ENCODE measurements around the gene CDCP2.
"Not testable (repeated sequence)": the region's sequence is repeated elsewhere in the genome, so short reads cannot be mapped to it uniquely, and the experiment has no call there.

CDCP2 gene

DNA sequence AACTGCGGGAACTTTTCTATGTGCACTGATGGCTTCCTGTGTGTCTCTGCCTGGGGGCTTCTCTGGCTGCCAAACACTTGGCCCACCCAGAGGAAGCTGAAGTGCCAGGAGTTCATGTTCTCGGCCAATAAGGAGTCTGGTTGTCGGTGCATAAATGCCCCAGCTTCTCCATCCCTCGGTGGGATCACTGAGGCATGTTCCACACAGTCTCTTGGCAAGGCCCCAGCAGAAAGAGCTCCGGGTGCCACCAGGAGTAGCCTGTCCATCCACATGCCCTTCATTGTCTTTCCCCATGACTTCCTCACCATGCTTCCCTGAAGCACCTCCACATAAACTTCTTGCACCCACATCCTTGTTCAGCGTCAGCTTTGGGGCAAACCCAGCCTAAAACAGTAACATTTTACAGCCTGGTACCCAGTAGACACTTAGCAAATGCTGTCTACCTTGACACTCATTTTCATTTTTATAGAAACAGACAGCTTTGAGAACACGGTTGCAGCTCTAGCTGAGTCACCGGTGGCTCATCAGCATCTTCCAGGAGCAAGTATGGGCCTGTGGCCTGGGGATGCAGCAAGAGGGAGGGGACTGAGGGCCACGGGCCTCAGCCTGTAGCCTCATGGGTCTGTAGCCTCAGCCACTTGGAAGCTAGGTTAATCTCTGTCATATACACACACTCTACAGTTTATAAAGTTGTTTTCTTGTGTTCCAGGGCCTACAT, 14.8 kb upstream of the CDCP2 start:
- DNase-seq = no peak

DNA sequence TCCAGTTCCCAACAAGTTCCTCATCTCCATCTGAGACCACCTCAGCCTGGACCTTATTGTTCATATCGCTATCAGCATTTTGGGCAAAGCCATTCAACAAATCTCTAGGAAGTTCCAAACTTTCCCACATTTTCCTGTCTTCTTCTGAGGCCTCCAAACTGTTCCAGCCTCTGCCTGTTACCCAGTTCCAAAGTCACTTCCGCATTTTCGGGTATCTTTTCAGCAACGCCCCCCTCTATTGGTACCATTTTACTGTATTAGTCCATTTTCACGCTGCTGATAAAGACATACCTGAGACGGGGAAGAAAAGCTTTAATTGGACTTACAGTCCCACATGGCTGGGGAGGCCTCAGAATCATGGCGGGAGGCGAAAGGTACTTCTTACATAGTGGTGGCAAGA, 13.6 kb upstream of the CDCP2 start:
- DNase-seq = not testable (repeated sequence)

DNA sequence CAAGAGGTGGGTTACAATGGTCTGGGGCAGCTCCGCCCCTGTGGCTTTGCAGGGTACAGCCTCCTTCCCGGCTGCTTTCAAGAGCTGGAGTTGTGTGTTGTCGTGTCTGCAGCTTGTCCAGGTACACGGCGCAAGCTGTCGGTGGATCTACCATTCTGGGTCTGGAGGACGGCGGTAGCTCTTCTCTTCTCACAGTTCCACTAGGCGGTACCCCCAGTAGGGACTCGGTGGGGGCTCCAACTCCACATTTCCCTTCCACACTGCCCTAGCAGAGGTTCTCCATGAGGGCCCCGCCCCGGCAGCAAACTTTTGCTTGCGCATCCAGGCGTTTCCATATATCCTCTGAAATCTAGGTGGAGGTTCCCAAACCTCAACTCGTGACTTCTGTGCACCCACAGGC, 12.3 kb upstream of the CDCP2 start:
- no peak for DNase-seq

DNA sequence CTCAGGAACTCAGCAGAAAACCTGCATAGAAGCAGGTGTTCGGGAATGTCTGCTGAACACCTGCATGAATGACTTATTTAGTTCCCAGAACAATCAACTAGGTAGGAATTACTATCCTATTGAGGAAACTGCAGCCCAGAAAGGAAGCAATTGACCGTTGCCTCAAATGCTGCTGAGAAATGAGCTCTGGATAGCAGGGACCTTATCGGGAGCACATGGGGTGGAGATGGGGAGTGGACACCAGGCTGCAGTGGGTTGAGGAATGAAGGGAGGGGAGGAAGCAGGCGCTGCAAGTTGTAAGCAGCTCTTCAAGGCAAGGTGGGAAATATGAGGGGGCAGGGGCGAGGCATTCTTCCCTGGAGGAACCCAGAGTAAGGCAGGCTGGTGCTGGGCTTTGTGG, 10.8 kb upstream of the CDCP2 start:
- no peak for DNase-seq

DNA sequence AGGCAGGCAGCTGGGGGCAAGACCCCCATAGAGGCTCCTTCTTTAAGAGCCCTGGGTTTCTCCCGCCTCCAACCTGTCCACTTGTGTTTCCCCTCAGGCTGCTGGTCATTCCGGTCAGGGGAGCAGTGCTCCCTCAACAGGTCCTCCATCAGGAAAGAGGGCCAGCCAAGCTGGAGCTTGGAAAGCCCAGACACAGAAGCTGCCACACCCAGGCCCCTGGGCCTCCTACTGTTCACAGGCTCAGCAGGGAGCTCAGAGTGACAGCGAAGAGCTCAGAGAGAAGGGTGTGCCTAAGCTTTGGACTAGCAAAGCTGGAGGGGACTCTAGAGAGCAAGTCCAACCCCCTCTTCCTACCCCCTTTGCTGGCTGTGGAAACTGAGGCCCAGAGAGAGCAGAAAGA, 10.3 kb upstream of the CDCP2 start:
- DNase-seq = no peak

DNA sequence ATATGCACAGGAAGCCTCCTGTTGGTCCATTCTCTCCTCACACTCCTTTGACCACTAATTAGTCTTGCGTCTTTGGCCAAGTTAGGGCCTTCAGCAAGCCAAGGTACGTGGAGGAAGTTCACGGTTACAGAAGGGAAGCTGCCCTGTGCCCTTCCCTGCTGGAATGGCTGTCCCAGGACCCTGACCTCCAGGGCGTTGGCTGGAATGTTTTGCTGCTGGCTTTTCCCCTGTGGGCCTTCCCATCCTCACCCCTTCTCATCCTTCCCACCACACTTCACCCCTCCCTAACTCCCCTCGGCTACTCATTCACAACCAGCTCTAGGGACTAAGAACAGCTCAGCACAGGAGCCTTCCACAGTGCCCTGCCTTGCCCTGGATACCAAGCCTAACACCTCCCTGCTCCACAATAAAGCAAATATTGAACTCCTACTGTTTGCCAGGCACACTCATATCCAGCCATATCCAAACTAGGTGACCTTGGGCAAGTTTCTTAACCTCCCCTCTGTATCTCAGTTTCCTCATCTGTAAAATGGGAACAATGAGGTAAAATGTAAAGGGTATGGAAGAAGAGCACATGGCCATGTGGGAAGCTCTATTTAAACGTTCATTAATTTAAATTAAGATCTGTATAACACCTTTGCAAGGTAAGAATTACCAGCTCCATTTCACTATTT, 8.8 kb upstream of the CDCP2 start:
- DNase-seq = no peak

DNA sequence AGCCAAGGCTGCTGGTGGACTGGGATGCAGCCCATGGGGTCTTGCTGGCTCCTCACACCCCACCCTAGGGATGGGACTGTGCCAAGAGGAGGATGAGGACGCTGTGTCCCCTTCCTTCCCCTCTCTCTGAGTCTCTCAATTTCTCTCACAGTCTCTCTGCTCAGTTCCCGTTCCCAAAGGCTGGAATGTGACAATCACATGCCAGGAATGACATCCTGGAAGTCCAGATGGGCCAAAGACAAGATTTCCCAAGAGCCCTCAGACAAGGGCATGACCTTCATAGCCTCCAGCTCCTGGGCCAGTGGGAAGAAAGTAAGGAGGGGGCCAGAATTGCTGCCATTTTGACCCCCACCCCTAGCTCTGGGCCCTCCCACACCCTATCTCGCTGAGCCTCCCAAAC, 7.6 kb upstream of the CDCP2 start:
- no peak for DNase-seq

DNA sequence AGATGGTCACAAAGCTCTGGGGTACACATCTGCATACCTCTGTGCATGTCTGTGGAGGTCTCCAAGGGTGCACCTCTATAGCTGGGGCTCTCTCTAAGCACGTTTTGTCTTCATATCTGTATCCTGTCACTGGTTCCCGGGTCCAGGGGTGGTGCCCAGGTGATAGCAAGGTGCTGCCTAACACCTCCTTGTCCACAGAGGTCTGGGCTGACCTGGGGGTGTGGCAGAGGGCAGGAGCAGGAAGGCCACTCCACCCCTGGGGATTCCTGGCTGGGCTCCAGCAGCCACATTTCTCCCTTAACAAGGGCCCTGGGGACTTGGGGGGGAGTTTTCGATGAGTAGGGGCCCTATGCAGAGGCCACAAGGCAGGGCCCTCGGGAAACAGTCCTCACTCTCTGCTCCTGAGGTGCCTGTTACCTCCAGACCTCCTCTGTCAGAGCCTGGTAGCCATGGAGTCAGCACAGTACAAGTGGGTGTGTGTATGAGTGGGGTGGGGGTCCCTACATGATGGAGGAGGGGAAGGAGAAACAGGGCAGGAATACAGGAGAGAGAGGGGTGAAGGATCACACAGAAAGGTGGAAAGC, 7.0 kb upstream of the CDCP2 start:
- DNase-seq = no peak

DNA sequence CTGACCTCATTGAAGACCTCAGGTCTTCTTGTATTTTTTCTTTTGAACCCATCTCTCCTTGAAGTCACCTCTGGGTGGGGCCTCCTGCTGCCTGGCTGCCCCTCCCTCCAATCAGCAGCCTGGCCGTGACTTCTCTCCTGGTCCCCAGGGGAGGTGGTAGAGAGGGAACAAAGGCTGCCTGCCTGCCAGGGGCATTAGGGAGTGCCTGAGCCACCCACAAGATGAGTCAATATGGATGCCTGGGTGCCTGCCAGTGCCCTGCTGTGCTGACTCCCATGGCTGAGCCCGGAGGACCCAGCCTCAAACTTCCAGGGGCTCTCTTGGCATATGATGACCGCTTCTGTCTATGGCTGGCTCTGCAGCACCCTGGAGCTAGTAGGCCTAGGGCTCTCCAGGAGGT, 5.3 kb upstream of the CDCP2 start:
- DNase-seq = peak; percentile 60

DNA sequence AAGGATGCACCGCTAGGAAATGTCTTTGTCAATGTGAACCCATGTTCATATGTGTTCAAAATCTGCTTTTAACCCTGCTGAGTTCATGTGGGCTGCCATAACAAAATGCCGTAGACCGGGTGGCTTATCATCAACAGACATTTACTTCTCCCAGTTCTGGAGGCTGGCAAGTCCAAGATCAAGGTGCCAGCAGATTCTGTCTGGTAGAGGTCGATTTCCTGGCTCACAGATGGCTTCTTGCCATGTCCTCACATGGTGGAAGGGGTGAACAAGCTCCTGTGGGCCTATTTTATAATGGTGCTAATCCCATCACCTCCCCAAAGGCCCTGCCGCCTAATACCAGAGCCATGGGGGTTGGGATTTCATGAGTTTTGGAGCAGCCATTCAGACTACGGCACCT, 4.6 kb upstream of the CDCP2 start:
- DNase-seq = no peak

DNA sequence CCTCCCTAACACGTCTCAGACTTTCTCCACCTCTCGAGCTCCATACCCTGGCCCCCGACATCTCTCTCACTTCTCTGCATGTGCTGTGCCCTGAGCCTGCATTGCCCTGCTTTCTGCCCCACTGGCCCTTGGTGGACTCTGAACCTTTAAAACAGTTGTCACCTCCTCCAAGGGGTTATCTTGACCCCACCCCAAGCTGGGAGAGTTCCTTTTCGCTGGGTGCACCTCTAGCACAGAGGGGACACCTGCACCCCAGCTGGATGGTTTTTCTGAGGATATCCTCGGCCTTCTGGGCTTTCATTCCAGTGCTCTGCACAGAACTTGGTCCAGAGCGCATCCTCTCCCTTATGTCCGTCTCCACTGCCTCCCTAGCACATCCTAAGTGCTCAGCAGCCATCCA, 4.2 kb upstream of the CDCP2 start:
- no peak for DNase-seq

DNA sequence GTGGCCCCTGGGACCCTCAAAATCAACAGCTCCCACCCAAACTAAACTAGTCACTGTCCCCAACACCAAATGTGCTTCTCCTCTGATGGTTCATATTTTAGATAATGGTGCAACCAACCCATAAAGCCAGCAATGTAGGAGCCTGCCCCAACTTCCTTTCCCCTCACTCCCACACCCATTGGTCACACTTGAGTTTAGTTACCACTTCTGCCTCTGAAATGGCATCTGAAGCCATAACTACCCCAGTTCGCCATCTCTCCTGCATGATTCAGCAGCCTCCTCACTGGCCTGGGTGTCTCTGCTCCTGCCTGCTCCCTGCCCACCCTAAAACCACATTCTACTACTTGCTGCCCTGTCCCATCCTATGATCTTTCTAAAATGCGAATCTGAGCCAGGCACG, 3.4 kb upstream of the CDCP2 start:
- DNase-seq = no peak

DNA sequence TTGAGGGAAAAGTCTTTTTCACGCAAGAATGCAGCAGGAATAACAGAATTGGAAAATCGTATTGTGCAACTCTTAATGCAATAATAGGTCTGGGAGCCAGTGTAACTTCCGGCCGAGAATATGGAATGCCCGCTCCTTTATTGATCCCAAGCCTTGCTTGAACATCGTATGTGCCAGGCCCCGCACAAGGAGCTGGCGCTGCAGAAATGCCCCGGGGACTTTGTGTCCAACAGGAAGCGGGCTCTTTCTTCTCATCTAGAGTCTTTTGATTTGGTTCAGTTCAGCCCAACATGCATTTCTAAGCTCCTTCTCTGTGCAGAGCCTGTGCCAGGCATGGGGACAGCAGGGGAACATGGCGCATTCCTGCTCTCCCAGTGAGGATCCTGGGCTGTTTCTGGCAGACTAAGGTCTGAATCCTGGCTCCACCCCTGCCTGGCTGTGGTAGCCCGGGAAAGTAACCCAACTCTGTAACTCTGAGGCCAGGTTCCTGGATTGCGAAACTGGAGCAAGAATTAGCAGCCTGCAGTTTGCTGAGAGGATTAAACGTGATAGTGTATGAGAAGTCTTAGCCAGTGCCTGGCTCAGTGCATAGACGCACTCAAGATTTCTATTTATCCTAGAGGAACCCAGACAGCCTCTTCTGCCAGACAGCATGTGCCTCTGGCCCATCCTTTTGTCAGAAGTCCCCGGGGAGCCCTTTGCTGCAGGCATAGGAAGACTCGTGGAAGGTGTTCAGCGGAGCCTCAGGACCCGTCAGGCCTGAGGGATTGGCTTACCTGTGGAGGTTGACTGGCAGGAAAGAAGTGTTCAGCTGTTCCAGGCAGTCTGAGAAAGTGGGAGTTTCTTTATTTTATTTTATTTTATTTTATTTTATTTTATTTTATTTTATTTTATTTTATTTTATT, 987 bp upstream of the CDCP2 start:
- no peak for DNase-seq

DNA sequence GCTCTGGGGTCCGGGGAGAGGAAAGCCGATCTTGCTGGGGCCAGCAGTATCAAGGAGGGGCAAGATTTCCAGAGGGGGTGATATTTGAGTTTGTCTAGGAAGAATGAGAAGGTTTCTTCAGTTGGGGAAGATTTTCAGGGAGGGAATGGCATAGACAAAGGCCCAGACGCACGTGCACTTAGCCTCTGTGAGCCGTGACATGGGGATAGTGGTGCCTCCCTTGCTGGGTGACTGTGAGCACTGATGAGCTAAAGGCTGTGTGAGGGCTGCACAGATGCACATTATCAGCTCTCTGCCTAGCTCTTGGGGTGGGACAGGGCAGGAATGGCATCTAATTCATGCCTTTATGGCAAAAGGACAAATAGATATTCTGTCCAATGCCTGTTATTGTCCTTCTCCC, 1.8 kb downstream of the CDCP2 start:
- no peak for DNase-seq

DNA sequence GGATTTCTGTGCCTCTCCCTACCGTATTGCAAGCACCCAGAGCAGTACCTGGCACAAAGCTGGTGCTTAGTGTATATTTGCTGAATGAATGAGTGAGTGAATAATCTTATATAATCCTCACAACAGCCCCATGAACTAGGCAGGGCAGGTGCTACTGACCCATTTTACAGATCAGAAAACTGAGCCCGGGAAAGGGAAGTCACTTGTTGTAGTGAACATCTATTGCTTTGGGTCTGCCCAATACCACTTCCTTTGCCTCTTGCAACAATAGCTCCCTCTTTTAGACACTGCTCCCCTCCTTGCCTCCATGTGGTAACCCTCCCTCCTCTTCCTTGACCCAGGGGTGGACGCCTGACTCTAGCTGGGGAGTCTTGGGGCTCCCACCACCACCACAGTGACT, 3.1 kb downstream of the CDCP2 start:
- DNase-seq = no peak

DNA sequence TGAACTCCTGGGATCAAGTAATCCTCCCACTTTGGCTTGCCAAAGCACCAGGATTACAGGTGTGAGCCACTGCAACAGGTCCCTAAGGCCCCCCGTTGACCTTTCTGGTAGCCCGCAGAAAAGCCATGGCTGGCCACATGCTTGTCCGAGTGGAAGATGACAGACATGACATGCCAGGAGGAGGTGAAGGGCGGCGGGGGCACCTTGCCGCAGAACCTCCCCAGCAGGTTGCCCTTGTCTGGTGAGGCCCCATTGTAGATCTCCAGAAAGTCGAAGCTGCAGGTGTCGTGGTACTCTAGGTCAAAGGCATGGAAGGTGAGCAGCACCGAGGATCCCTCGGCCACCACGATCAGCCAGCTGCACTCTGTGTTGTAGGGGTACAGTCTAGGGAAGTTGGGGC, 8.4 kb downstream of the CDCP2 start:
- no peak for DNase-seq

DNA sequence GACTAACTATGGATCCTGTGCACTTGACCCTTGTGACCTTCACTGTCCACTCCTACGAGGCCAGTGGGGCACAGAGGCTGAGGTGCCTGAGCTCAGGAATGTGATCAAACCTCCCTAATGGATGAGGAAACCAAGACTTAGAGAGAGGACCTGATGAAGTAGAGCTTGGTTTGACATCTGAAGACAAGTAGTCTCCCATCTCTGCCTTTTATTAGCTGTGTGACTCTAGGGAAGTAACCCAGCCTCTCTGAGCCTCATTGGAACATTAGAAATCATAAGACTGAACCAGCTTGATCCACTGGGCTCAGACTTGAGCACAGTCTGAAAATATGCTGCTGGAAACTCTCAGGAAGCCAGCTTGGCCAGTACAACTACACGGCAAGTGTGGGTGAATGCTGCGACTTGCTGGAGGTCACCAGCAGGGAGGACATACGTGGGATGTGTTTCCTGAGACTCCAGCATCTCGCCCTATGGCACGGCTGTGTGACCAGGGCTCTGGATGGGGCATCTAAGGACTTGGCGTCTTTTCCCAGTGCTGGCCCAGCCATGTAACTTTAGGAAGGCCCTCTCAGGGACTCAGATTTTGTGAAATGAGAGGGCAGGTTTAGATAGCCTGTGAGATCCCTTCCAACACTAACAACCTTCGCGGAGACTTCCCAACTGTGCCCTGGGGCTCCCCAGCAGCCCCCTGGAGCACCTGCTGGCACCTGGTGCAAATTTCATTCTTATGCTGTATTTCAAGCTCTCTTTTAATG, 10.5 kb downstream of the CDCP2 start:
- no peak for DNase-seq

DNA sequence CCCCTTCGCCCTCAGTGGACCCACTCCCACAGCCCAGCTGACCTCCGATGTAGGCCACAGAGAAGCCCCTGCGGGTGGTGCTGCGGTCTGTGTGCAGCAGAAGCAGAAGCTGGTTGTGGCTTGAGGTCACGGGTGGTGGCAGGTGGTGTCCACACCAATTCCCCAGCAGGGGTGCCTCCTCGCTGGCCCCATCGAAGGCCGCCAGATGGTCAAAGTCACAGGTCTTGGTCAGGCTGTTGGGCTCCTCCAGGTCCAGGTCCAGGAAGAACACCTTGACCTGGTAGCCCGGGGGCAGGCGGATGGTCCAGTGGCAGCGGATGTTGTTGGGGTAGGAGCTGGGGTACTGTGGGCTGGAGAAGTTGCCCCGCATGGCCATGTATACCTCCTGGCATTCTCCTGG, 13.1 kb downstream of the CDCP2 start:
- DNase-seq = no peak

DNA sequence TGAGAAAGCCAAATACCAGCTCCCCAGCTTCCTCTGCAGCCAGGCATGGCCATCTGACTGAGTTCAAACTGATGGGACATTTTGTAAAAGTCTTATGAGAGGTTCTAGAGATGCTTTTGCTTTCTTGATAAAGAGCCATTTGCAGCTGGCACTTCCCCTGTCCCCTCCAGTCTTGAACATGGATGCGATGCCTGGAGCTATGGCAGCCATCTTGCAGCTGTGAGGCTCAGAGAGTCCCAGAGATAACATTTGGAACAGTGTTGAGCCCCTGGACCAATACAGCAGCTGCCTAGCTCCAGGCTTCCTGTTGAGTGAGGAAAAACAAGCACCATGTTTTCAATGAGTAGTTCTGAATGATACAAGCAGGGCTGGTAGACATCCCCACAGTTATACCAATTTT, 13.8 kb downstream of the CDCP2 start:
- no peak for DNase-seq

DNA sequence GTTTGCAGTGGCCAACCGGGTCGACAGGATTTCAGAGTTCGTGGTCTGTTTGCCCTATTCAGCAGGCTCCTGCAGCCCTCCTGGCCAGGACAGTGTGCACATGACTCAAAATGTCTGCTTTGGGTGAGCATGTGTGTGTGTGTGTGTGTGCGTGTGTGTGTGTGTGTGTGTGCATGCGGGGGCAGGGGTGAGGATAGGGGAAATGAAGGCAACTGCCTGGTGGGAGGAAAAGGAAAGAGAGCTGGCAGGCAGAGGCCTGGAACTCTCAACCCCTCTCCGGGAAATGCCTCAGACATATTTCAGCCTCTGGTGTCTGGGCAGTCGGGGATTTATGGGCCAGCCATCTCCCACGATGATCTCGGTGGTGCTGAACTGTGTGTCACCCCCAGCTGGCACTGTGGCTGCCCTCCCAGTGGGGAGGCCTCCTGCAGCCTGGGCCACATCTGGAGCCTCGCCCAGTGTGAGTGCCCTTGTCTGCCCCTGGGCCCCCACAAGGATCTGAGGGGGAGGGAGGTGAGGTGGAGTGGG, 15.2 kb downstream of the CDCP2 start:
- no peak for DNase-seq

DNA sequence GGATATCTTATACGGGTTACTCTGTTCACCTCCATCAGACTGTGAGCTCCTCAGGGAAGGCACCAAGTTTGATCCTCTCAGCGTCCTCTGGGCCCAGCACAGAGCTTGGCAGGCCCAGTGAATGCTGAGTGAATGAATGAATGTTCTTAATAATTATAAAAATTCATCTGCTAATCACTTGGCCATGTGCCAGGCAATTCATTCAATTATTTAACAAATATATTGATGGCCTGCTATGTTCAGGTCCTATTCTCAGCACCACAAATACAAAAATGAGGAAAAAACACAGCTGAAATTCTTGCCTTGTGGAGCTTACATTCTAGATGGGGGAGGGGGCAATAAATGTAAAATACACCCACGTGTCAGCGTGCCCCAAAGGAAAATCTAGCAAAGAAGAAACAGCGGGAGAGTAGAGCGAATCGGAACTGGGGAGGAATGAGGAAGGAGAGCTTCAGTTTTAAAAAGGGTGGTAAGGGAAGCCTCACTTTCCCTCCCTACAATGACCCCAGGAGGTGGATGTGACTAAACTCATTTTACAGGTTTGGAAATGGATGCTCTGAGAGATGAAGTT, 15.8 kb downstream of the CDCP2 start:
- no peak for DNase-seq

DNA sequence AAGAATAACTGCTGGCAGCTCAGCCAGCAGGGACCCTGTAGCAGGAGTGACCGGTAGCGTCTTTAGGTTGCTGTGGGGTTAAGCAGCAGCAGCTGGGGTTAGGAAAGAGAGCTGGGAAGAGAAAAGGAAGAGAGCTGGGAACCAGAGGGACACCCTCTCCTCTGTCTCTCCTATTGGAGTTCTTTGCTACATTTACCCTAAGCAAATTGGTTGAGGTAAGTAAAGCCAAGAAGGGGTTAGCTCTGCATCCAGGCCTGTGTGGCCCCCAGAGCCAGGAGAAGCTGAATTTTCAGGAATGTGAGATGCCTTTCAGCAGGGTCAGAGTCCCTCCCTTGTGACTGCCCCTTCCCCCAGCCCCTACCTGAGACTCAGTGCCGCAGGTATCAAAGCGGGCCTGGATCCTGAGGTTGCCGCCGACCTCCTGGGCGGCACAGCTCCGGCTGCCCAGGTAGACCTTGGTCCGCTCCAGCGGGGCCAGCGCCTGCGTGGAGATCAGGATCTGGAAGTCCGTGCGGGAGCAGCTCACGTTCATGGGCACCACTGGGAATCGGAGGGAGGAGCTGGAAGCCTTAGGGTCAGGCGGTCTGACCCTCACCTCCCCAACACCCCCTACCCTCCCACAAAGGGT, 16.4 kb downstream of the CDCP2 start:
- no peak for DNase-seq

All from NCI-H1436 (cell line).